Measurements from ENCODE around the gene DNAJB4.

DNA sequence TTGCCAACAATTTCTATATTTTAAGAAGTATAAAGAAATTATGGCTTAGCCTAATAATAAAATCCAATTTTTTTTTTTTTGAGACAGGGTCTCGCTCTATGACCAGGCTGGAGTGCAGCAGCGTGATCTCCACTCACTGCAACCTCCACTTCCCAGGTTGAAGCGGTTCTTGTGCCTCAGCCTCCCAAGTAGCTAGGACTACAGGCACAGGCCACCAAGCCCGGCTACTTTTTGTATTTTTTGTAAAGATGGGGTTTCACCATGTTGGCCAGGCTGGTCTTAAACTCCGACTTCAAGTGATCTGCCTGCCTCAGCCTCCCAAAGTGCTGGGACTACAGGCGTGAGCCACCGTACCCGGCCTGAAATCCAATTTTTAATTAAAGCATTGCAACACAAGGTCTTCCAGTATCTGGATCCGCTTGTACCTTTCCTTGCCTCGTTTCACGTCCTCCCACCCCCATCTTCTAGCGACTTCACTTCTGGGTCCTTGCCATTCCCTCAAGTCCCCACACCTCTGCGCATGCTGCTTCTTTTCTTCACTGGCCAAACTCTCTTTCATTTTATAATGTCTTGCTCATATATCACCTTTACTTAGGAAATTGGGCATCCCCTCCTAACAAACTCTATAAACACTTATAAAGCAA is 28.2 kb upstream of the DNAJB4 start:
- TF ChIP-seq, protein P1, sequence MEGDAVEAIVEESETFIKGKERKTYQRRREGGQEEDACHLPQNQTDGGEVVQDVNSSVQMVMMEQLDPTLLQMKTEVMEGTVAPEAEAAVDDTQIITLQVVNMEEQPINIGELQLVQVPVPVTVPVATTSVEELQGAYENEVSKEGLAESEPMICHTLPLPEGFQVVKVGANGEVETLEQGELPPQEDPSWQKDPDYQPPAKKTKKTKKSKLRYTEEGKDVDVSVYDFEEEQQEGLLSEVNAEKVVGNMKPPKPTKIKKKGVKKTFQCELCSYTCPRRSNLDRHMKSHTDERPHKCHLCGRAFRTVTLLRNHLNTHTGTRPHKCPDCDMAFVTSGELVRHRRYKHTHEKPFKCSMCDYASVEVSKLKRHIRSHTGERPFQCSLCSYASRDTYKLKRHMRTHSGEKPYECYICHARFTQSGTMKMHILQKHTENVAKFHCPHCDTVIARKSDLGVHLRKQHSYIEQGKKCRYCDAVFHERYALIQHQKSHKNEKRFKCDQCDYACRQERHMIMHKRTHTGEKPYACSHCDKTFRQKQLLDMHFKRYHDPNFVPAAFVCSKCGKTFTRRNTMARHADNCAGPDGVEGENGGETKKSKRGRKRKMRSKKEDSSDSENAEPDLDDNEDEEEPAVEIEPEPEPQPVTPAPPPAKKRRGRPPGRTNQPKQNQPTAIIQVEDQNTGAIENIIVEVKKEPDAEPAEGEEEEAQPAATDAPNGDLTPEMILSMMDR (IDR thresholded peaks at IDR 0.05; ENCODE audit: low read depth, low read length), result no peak
- no peak for TF ChIP-seq EZH2phosphoT487 (IDR thresholded peaks at IDR 0.05; ENCODE audit: low read depth)
